GM18951 (cell line): ENCODE measurements around the gene FHOD3.

ENCODE experiments used
- POLR2A ChIP-seq: IDR thresholded peaks from 4 replicates; pipeline ENCODE4 v1.6.1; 2011; ENCODE audit warnings: mild to moderate bottlenecking; ENCODE audit not compliant: insufficient read length, insufficient read depth; ENCODE audit errors: extremely low read depth
- in situ Hi-C: fragments of 300-500 bp; cut with MboI; formaldehyde crosslinking; loops from one replicate; pipeline ENCODE4 v1.12.0; 2022; ENCODE audit warnings: low sequenced_read_pairs, mixed read lengths, inconsistent platforms; ENCODE audit not compliant: unreplicated experiment

FHOD3 gene

DNA sequence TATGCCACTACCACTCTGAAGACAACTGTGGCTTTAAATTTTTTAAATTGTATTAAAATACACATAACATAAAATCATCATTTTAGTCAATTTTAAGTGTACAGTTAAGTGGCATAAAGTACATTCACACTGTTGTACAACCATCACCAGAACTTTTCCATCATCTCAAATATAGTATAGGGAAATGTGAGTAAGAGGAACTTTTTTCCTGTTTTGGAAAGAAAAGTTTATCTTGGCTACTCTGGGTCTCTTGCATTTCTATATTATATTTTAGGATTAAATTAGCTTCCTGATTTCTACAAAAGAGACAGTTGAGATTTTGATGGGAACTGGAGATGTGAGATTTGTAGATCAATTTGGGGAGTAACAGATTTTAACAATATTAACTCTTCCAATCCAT lies 528.0 kb downstream of the FHOD3 start:
- in situ Hi-C loops, result no loop called here
- TF ChIP-seq POLR2A, result no peak

GRCh38 chr18:36826556-36826955 lies 529.0 kb downstream of the FHOD3 start:
- TF ChIP-seq POLR2A, result no peak
- in situ Hi-C loops, result no loop called here

DNA sequence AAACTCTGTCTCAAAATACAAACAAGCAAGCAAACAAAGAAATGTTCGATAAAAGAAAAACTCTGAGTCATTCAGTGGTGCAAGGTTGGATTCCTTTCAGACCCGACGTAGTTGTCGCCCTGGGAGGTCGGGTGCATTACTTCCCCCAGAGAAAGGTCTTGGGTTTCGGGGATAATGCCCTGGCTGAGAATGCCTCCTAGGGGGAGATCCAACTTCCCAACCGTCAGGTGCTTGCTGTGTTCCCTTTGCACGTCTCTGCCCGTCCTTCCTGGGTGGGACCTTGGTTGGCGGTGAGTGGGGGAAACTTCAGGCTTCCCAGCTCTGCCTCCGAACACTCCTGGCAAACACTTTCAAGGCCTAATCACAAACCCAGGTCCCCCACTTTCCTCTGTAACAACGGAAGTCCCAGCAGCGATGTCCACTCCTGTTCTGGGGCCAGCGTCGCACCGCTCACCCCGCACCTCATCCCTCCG lies 530.7 kb downstream of the FHOD3 start:
- in situ Hi-C loops, result no loop called here
- no peak for TF ChIP-seq POLR2A

DNA sequence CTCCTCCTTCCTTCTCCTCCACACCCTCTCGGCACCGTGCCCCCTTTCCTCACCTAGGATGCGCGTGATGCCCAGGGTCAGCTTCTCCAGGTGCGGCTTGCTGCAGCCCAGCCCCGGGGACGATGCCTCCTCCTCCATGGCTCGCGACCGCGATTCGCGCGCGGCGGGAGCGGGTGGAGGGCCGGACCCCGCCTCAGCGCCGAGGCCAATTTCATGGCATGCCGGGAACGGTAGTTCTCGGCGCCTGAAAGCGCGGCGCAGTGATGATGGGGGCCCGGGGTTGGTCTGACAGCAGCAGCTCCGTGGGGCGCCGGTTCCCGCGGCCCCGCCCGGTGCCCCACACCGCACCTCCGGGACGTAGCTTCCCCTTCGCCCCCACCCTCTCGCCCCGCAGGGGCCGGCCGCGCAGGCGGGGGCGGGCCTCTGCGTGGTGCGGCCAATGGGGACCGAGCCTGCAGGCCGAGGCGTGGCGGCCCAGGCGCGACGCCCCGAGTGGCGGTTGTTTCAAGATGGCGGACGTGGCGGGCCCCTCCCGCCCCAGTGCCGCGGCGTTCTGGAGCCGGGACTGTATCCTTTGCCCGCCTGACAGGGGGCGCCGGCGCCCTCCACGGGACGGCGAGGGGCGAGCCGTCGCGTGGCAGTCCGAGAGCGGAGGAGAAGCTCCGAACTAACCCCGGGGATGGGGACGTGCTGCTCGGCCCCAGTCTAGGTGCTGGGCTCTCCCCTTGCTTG lies 531.3 kb downstream of the FHOD3 start, which contains the start of the genes KIAA1328 and TPGS2:
KIAA1328 (plus strand) TSS at position 498 of the 732 bp plus-strand sequence; CDS start at position 510, 12 bp downstream.
TPGS2 (minus strand) TSS at position 373 of the 732 bp plus-strand sequence; CDS start at position 138, 235 bp downstream.
- in situ Hi-C loops, result no loop called here
- TF ChIP-seq POLR2A, result peak; percentile 64
